Parathyroid adenoma (tissue), 2 donors: ENCODE results near the gene SDR9C7.
"Not testable (repeated sequence)": the region's sequence is repeated elsewhere in the genome, so short reads cannot be mapped to it uniquely, and the experiment has no call there.

Source experiments
- H2AFZ ChIP-seq: fragments of 300-600 bp; sonication (generic); one replicate; pipeline ENCODE4 v1.7.0; 2017; ENCODE audit warnings: antibody characterized with exemption, mild to moderate bottlenecking
- H3K27ac ChIP-seq: fragments of 300-600 bp; sonication (generic); one replicate; pipeline ENCODE4 v1.7.0; 2017
- H3K27me3 ChIP-seq: fragments of 300-600 bp; sonication (generic); one replicate; pipeline ENCODE4 v1.7.0; 2017; ENCODE audit warnings: low read length; ENCODE audit not compliant: control insufficient read depth, insufficient read depth
- H3K36me3 ChIP-seq: fragments of 300-600 bp; sonication (generic); one replicate; pipeline ENCODE4 v1.7.0; 2017; ENCODE audit warnings: low read length; ENCODE audit not compliant: control insufficient read depth, insufficient read depth
- H3K4me1 ChIP-seq: fragments of 300-600 bp; sonication (generic); one replicate; pipeline ENCODE4 v1.7.0; 2017; ENCODE audit warnings: control low read depth
- H3K4me2 ChIP-seq: fragments of 300-600 bp; sonication (generic); one replicate; pipeline ENCODE4 v1.7.0; 2017; ENCODE audit warnings: low read length
- H3K4me3 ChIP-seq: fragments of 300-600 bp; sonication (generic); one replicate; pipeline ENCODE4 v1.7.0; 2017; ENCODE audit warnings: low read depth, low read length
- H3K79me2 ChIP-seq: fragments of 300-600 bp; sonication (generic); one replicate; pipeline ENCODE4 v1.7.0; 2017; ENCODE audit warnings: control low read depth
- H3K9ac ChIP-seq: fragments of 300-600 bp; sonication (generic); one replicate; pipeline ENCODE4 v1.7.0; 2017; ENCODE audit warnings: mild to moderate bottlenecking
- H3K9me3 ChIP-seq: fragments of 300-600 bp; sonication (generic); one replicate; pipeline ENCODE4 v1.7.0; 2017; ENCODE audit warnings: low read length; ENCODE audit not compliant: control insufficient read depth
- TF ChIP-seq, protein P1 (sequence below): fragments of 300-600 bp; sonication (generic); IDR thresholded peaks from one replicate; pipeline ENCODE4 v1.7.0; 2017; ENCODE audit warnings: antibody characterized with exemption, mild to moderate bottlenecking
- donor health status: primary hyperparathyroidism.

The SDR9C7 gene

DNA sequence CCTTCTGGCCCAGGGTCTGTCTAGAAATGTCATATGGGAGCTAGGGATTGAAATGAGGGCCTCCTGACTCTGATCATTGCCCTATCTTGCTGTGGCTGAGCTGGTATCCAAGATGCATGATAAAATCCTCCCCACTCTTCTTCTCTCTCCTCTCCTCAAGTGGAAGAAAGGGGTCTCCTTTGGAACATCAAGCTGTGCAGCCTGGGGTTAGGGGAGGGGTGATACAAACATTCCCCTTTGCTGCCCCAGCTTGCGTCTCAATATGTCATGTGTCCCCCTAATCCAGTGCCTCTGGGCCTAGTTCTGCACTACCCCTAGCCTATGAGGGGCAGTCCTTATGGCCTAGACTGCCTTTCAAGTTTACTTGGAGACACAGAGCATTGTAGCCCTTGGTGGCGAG lies 14.7 kb upstream of the SDR9C7 start:
- Histone ChIP-seq H3K27me3 (no peaks in the 10 kb centered on the region), H3K4me1 (no peaks in the 10 kb centered on the region), H3K36me3 (no peaks in the 10 kb centered on the region)

DNA sequence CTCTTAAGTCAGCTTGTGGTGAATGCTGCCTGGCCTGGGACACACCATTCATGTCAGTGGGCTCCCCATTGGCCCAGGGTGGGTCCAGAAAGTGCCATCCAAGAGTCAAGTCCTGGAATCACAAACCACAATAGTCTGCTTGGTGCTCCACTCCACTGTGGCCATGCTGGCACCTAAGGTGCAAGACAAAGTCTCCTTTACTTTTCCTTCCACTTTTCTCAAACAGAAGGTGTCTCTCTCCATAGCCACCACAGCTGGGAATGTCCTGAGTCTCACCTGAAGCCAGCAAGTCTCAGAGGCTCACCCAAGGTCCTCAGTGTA lies 14.2 kb upstream of the SDR9C7 start:
- H3K9me3 ChIP-seq: no peaks in the 10 kb centered on the region
- H3K27me3 ChIP-seq: no peaks in the 10 kb centered on the region
- no peak overlapping the region for H3K27ac ChIP-seq
- no peak overlapping the region for H3K4me3 ChIP-seq
- H3K79me2 ChIP-seq: no peaks in the 10 kb centered on the region
- H3K9ac ChIP-seq: no peak overlapping the region
- no peak overlapping the region for H3K4me2 ChIP-seq
- H3K36me3 ChIP-seq: no peaks in the 10 kb centered on the region
- H3K4me1 ChIP-seq: no peaks in the 10 kb centered on the region
- no peak overlapping the region for H2AFZ ChIP-seq
- TF ChIP-seq, protein P1, sequence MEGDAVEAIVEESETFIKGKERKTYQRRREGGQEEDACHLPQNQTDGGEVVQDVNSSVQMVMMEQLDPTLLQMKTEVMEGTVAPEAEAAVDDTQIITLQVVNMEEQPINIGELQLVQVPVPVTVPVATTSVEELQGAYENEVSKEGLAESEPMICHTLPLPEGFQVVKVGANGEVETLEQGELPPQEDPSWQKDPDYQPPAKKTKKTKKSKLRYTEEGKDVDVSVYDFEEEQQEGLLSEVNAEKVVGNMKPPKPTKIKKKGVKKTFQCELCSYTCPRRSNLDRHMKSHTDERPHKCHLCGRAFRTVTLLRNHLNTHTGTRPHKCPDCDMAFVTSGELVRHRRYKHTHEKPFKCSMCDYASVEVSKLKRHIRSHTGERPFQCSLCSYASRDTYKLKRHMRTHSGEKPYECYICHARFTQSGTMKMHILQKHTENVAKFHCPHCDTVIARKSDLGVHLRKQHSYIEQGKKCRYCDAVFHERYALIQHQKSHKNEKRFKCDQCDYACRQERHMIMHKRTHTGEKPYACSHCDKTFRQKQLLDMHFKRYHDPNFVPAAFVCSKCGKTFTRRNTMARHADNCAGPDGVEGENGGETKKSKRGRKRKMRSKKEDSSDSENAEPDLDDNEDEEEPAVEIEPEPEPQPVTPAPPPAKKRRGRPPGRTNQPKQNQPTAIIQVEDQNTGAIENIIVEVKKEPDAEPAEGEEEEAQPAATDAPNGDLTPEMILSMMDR: no peak

More for the DNA sequence above, 14.7 kb upstream of the SDR9C7 start:
- H3K9ac ChIP-seq: no peak overlapping the region
- H3K4me3 ChIP-seq: no peak overlapping the region
- no peak overlapping the region for H2AFZ ChIP-seq
- no peaks in the 10 kb centered on the region for H3K79me2 ChIP-seq
- no peak overlapping the region for H3K27ac ChIP-seq
- H3K4me2 ChIP-seq: no peak overlapping the region
- no peaks in the 10 kb centered on the region for H3K9me3 ChIP-seq
- TF ChIP-seq, protein P1: no peak

DNA sequence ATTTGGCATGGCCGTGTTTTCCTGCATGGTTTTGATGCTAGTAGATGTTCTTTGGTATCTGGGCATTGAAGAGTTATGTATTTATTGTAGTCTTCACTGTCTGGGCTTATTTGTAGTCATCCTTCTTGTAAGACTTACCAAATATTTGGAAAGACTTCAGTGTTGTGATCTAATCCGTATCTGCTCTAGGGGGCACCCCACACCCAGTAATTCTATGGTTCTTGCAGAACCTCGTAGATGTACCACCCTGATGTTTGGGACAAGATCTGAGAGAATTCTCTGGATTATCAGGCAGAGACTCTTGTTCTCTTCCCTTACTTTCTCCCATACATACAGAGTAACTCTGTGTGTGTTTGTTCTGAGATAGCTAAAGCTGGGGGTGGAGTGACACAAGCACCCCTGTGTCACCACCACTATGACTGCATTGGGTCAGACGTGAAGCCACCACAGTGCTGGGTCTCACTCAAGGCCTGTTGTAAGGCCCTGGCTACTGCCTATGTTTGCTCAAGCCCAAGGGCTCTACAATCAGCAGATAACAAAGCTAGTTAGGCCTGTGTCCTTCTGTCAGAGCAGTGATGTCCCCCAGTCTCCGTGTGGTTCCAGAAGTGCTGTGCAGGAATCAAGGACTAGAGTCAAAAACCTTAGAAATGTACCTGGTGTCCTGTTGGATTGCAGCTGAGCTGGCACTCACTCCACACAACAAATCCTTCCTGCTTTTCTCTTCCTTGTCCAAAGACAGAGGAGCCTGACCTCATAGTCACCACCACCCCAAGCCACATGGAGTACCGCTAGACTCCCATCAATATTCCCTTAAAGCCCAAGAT lies 13.6 kb upstream of the SDR9C7 start:
- H2AFZ ChIP-seq: no peak overlapping the region
- TF ChIP-seq, protein P1: no peak
- H3K79me2 ChIP-seq: no peaks in the 10 kb centered on the region
- no peak overlapping the region for H3K9ac ChIP-seq
- H3K9me3 ChIP-seq: no peaks in the 10 kb centered on the region
- no peak overlapping the region for H3K4me2 ChIP-seq
- no peak overlapping the region for H3K4me3 ChIP-seq
- H3K36me3 ChIP-seq: no peaks in the 10 kb centered on the region
- no peaks in the 10 kb centered on the region for H3K27me3 ChIP-seq
- H3K27ac ChIP-seq: no peak overlapping the region
- H3K4me1 ChIP-seq: no peaks in the 10 kb centered on the region

DNA sequence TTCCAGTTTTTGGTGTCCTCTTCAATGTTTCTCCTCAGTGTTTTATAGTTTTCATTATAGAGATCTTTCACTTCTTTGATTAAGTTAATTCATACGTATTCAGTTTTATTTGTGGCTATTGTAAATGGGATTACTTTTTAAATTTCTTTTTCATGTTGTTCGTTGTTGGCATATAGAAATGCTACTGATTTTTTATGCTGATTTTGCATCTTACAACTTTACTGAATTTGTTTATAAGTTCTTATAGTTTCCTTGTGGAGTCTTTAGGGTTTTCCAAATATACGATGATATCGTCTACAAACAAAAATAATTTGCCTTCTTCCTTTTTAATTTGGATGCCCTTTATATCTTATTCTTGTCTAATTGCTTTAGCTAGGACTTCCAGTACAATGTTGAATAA lies 9.7 kb upstream of the SDR9C7 start:
- Histone ChIP-seq H2AFZ (no peak overlapping the region), H3K9me3 (no peaks in the 10 kb centered on the region), H3K36me3 (no peaks in the 10 kb centered on the region), H3K9ac (no peak overlapping the region), H3K4me1 (peaks cover 8% of the 10 kb centered on the region), H3K79me2 (no peaks in the 10 kb centered on the region), H3K4me2 (no peak overlapping the region), H3K27me3 (no peaks in the 10 kb centered on the region), H3K4me3 (no peak overlapping the region), H3K27ac (no peak overlapping the region)
- TF ChIP-seq, protein P1: no peak

DNA sequence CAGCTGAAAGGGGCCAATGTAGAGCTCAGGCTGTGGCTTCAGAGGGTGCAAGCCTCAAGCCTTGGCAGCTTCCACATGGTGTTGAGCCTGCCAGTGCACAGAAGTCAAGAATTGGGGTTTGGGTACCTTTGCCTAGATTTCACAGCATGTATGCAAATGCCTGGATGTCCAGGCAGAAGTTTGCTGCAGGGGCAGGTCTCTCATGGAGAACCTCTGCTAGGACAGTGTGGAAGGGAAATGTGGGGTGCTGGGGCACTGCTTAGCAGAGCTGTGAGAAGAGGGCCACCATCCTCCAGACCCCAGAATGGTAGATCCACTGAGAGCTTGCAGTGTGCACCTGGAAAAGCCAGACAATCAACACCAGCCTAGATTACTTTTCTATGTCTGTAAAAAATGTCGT lies 9.2 kb upstream of the SDR9C7 start:
- not testable (repeated sequence) for H3K27me3 ChIP-seq, H3K4me3 ChIP-seq, H3K4me2 ChIP-seq, H3K9ac ChIP-seq, H3K36me3 ChIP-seq, H3K9me3 ChIP-seq, H3K79me2 ChIP-seq, H3K27ac ChIP-seq, H3K4me1 ChIP-seq, H2AFZ ChIP-seq
